Measurements from ENCODE around the gene ZNF619. TPM values are rescaled to one million over a fixed set of nuclear protein-coding genes. Genes with fewer than 3 reads are reported as not detected.
A peak's percentile ranks its signal among the peaks of the same experiment; 100 is the strongest.

Gene ZNF619
- 1 to 10 TPM; 6.9 to 8.8 TPM for total RNA-seq

GRCh38 chr3:40476478-40477470, at the start of gene ZNF619:
ZNF619 (plus strand) TSS chr3:40477122; CDS start chr3:40477980, 858 bp downstream.
- H3K4me1 ChIP-seq (replicated peaks): no peaks in the 10 kb centered on the region
- TF ChIP-seq POLR2AphosphoS5 (IDR thresholded peaks at IDR 0.05): peak; percentile 41
- TF ChIP-seq, protein P1, sequence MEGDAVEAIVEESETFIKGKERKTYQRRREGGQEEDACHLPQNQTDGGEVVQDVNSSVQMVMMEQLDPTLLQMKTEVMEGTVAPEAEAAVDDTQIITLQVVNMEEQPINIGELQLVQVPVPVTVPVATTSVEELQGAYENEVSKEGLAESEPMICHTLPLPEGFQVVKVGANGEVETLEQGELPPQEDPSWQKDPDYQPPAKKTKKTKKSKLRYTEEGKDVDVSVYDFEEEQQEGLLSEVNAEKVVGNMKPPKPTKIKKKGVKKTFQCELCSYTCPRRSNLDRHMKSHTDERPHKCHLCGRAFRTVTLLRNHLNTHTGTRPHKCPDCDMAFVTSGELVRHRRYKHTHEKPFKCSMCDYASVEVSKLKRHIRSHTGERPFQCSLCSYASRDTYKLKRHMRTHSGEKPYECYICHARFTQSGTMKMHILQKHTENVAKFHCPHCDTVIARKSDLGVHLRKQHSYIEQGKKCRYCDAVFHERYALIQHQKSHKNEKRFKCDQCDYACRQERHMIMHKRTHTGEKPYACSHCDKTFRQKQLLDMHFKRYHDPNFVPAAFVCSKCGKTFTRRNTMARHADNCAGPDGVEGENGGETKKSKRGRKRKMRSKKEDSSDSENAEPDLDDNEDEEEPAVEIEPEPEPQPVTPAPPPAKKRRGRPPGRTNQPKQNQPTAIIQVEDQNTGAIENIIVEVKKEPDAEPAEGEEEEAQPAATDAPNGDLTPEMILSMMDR (IDR thresholded peaks at IDR 0.05): no peak
- intact Hi-C loops (cut with DNase I): no loop called here
- H3K9me3 ChIP-seq: no peaks in the 10 kb centered on the region
- peak within 1 kb of the TSS; percentile 55 to 67 for H3K4me3 ChIP-seq
- 8% methylated on average over 48 of the region's 48 CpGs for WGBS
- no peaks in the 10 kb centered on the region for H3K27me3 ChIP-seq (replicated peaks; ENCODE audit: insufficient read depth)
- DNase-seq (ENCODE audit: low spot score): peak; percentile 51
- peak within 1 kb of the TSS; percentile 52 to 71 for H3K27ac ChIP-seq
- H3K36me3 ChIP-seq: no peaks in the 10 kb centered on the region

GRCh38 chr3:40432793-40433192, 44.1 kb upstream of the ZNF619 start:
- no peaks in the 10 kb centered on the region for H3K36me3 ChIP-seq
- no peak overlapping the region for H3K27ac ChIP-seq
- no peak for DNase-seq (ENCODE audit: low spot score)
- H3K9me3 ChIP-seq: no peaks in the 10 kb centered on the region
- no peak overlapping the region for H3K4me3 ChIP-seq
- TF ChIP-seq, protein P1 (IDR thresholded peaks at IDR 0.05): no peak
- TF ChIP-seq POLR2A (IDR thresholded peaks at IDR 0.05) (no peak), POLR2AphosphoS5 (IDR thresholded peaks at IDR 0.05) (no peak)
- intact Hi-C loops (cut with DNase I): no loop called here
- WGBS: 74% methylated on average over 2 of the region's 2 CpGs
- no peaks in the 10 kb centered on the region for H3K27me3 ChIP-seq (replicated peaks; ENCODE audit: insufficient read depth)
- no peaks in the 10 kb centered on the region for H3K4me1 ChIP-seq (replicated peaks)

- no peak overlapping the region for H3K4me3 ChIP-seq
- no peaks in the 10 kb centered on the region for H3K9me3 ChIP-seq
- DNase-seq (ENCODE audit: low spot score): no peak
- TF ChIP-seq, protein P1 (IDR thresholded peaks at IDR 0.05): no peak
- TF ChIP-seq POLR2A (IDR thresholded peaks at IDR 0.05): no peak
- no peak for TF ChIP-seq POLR2AphosphoS5 (IDR thresholded peaks at IDR 0.05)
- no peaks in the 10 kb centered on the region for H3K4me1 ChIP-seq (replicated peaks)
- no peaks in the 10 kb centered on the region for H3K36me3 ChIP-seq
- H3K27me3 ChIP-seq (replicated peaks; ENCODE audit: insufficient read depth): no peaks in the 10 kb centered on the region
- WGBS: 73% methylated on average over 5 of the region's 5 CpGs
- no peak overlapping the region for H3K27ac ChIP-seq
- intact Hi-C loops (cut with DNase I): no loop called here
Observed at GRCh38 chr3:40437889-40438288, 39.0 kb upstream of the ZNF619 start.

- Histone ChIP-seq H3K27me3 (replicated peaks; ENCODE audit: insufficient read depth) (no peaks in the 10 kb centered on the region), H3K4me3 (no peak overlapping the region), H3K36me3 (no peaks in the 10 kb centered on the region), H3K9me3 (no peaks in the 10 kb centered on the region), H3K4me1 (replicated peaks) (no peaks in the 10 kb centered on the region), H3K27ac (no peak overlapping the region)
- intact Hi-C loops (cut with DNase I): no loop called here
- 85% methylated on average over 9 of the region's 9 CpGs for WGBS
- no peak for DNase-seq (ENCODE audit: low spot score)
- TF ChIP-seq POLR2A (IDR thresholded peaks at IDR 0.05): no peak
- TF ChIP-seq, protein P1 (IDR thresholded peaks at IDR 0.05): no peak
- TF ChIP-seq POLR2AphosphoS5 (IDR thresholded peaks at IDR 0.05): no peak
Observed at GRCh38 chr3:40445062-40445461, 31.9 kb upstream of the ZNF619 start.

Data from prostate gland (tissue), 2 donors.